Thyroid gland (tissue), 4 donors: ENCODE measurements around the gene PPIF.

Experiments
- POLR2A ChIP-seq, 2 donors: fragments of 450-650 bp; IDR thresholded peaks; one replicate each; pipeline ENCODE4 v1.6.1; 2017; ENCODE audit warnings: antibody characterized with exemption in 2 of 2, mild to moderate bottlenecking in 2 of 2, moderate library complexity in 1 of 2
- TF ChIP-seq, protein P1 (sequence below), 6 experiments: fragments of 200-600 bp in 3 of 6; fragments of 450-650 bp in 3 of 6; sonication (generic) in 3 of 6; IDR thresholded peaks; one replicate each; pipeline ENCODE4 v1.5.1; 2016 to 2019; ENCODE audit warnings: antibody characterized with exemption in 6 of 6, mild to moderate bottlenecking in 2 of 6, inconsistent platforms in 1 of 6, moderate library complexity in 1 of 6

DNA sequence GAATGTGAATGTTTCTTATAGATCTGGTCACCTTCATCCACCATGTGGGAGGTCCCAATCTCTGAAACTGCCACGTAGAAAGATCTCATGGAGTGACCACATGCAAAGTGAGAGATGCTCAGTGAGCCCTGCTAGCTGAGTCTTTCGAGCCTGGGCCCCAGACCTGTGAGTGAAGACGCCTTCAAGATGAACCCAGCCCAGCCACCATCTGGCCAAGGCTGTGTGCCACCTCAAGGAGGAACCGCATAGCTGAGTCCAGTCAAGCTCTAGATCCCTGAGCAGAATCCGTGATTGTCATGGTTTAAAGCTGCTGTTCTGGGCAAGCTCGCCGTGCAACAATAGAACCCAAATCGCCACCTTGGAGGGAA is 20.2 kb upstream of the PPIF start:
- TF ChIP-seq, protein P1, sequence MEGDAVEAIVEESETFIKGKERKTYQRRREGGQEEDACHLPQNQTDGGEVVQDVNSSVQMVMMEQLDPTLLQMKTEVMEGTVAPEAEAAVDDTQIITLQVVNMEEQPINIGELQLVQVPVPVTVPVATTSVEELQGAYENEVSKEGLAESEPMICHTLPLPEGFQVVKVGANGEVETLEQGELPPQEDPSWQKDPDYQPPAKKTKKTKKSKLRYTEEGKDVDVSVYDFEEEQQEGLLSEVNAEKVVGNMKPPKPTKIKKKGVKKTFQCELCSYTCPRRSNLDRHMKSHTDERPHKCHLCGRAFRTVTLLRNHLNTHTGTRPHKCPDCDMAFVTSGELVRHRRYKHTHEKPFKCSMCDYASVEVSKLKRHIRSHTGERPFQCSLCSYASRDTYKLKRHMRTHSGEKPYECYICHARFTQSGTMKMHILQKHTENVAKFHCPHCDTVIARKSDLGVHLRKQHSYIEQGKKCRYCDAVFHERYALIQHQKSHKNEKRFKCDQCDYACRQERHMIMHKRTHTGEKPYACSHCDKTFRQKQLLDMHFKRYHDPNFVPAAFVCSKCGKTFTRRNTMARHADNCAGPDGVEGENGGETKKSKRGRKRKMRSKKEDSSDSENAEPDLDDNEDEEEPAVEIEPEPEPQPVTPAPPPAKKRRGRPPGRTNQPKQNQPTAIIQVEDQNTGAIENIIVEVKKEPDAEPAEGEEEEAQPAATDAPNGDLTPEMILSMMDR (IDR thresholded peaks at IDR 0.05), result no peak
- no peak for TF ChIP-seq POLR2A (IDR thresholded peaks at IDR 0.05)
